Measurements from ENCODE around the gene HSD17B1.

HSD17B1 gene

GRCh38 chr17:42568341-42569111, 15.8 kb downstream of the HSD17B1 start:
- Histone ChIP-seq H3K27me3 (ENCODE audit: control insufficient read depth, insufficient read depth, low read length) (no peaks in the 10 kb centered on the region), H3K9me3 (ENCODE audit: control insufficient read depth, insufficient read depth, low read length) (no peaks in the 10 kb centered on the region), H3K4me1 (ENCODE audit: control insufficient read depth, insufficient read depth, low read length) (peaks cover 8% of the 10 kb centered on the region; the same call in 1 of the 2 replicates), H3K27ac (ENCODE audit: low read depth, low read length) (no peak overlapping the region), H3K36me3 (ENCODE audit: control insufficient read depth, insufficient read depth, low read length) (peaks cover 75% of the 10 kb centered on the region), H3K9ac (ENCODE audit: low read depth, low read length) (no peak overlapping the region), H3K4me3 (ENCODE audit: low read depth, low read length) (no peak overlapping the region)

GRCh38 chr17:42571435-42572225, 18.9 kb downstream of the HSD17B1 start:
- H3K4me1 ChIP-seq (ENCODE audit: control insufficient read depth, insufficient read depth, low read length) = 0 out of 2 replicates have a peak, but pooled peaks cover 3% of the 10 kb centered on the region
- H3K9me3 ChIP-seq (ENCODE audit: control insufficient read depth, insufficient read depth, low read length) = no peaks in the 10 kb centered on the region
- H3K9ac ChIP-seq (ENCODE audit: low read depth, low read length) = no peak overlapping the region
- peaks cover 76% of the 10 kb centered on the region for H3K36me3 ChIP-seq (ENCODE audit: control insufficient read depth, insufficient read depth, low read length)
- H3K4me3 ChIP-seq (ENCODE audit: low read depth, low read length) = no peak overlapping the region
- no peak overlapping the region for H3K27ac ChIP-seq (ENCODE audit: low read depth, low read length)
- no peaks in the 10 kb centered on the region for H3K27me3 ChIP-seq (ENCODE audit: control insufficient read depth, insufficient read depth, low read length)

- H3K9me3 ChIP-seq (ENCODE audit: control insufficient read depth, insufficient read depth, low read length) = no peaks in the 10 kb centered on the region
- H3K36me3 ChIP-seq (ENCODE audit: control insufficient read depth, insufficient read depth, low read length) = peaks cover 76% of the 10 kb centered on the region
- no peak overlapping the region for H3K9ac ChIP-seq (ENCODE audit: low read depth, low read length)
- H3K4me3 ChIP-seq (ENCODE audit: low read depth, low read length) = no peak overlapping the region
- H3K27me3 ChIP-seq (ENCODE audit: control insufficient read depth, insufficient read depth, low read length) = no peaks in the 10 kb centered on the region
- no peaks in the 10 kb centered on the region for H3K4me1 ChIP-seq (ENCODE audit: control insufficient read depth, insufficient read depth, low read length)
- H3K27ac ChIP-seq (ENCODE audit: low read depth, low read length) = no peak overlapping the region
Measured at GRCh38 chr17:42573095-42573494, 20.4 kb downstream of the HSD17B1 start.

- no peak overlapping the region for H3K9ac ChIP-seq (ENCODE audit: low read depth, low read length)
- no peak overlapping the region for H3K27ac ChIP-seq (ENCODE audit: low read depth, low read length)
- H3K4me3 ChIP-seq (ENCODE audit: low read depth, low read length) = no peak overlapping the region
- H3K4me1 ChIP-seq (ENCODE audit: control insufficient read depth, insufficient read depth, low read length) = peaks cover 3% of the 10 kb centered on the region
- no peaks in the 10 kb centered on the region for H3K9me3 ChIP-seq (ENCODE audit: control insufficient read depth, insufficient read depth, low read length)
- H3K27me3 ChIP-seq (ENCODE audit: control insufficient read depth, insufficient read depth, low read length) = no peaks in the 10 kb centered on the region
- H3K36me3 ChIP-seq (ENCODE audit: control insufficient read depth, insufficient read depth, low read length) = peaks cover 63% of the 10 kb centered on the region
Measured at GRCh38 chr17:42574463-42574862, 21.7 kb downstream of the HSD17B1 start.

GRCh38 chr17:42577140-42577531, 24.4 kb downstream of the HSD17B1 start:
- Histone ChIP-seq H3K4me3 (ENCODE audit: low read depth, low read length) (peak overlapping the region; percentile 76), H3K9me3 (ENCODE audit: control insufficient read depth, insufficient read depth, low read length) (no peaks in the 10 kb centered on the region), H3K9ac (ENCODE audit: low read depth, low read length) (peak overlapping the region; percentile 78), H3K4me1 (ENCODE audit: control insufficient read depth, insufficient read depth, low read length) (peaks cover 3% of the 10 kb centered on the region), H3K27ac (ENCODE audit: low read depth, low read length) (peak overlapping the region; percentile 83), H3K36me3 (ENCODE audit: control insufficient read depth, insufficient read depth, low read length) (peaks cover 59% of the 10 kb centered on the region), H3K27me3 (ENCODE audit: control insufficient read depth, insufficient read depth, low read length) (no peaks in the 10 kb centered on the region)

- no peaks in the 10 kb centered on the region for H3K9me3 ChIP-seq (ENCODE audit: control insufficient read depth, insufficient read depth, low read length)
- peaks cover 59% of the 10 kb centered on the region for H3K36me3 ChIP-seq (ENCODE audit: control insufficient read depth, insufficient read depth, low read length)
- H3K27ac ChIP-seq (ENCODE audit: low read depth, low read length) = peak within 1 kb of the TSS; percentile 83
- H3K27me3 ChIP-seq (ENCODE audit: control insufficient read depth, insufficient read depth, low read length) = no peaks in the 10 kb centered on the region
- H3K9ac ChIP-seq (ENCODE audit: low read depth, low read length) = peak within 1 kb of the TSS; percentile 78
- peaks cover 3% of the 10 kb centered on the region for H3K4me1 ChIP-seq (ENCODE audit: control insufficient read depth, insufficient read depth, low read length)
- peak within 1 kb of the TSS; percentile 76 for H3K4me3 ChIP-seq (ENCODE audit: low read depth, low read length)
Measured at GRCh38 chr17:42577532-42578281, 25.0 kb downstream of the HSD17B1 start, which contains the start of gene PSMC3IP. PSMC3IP (minus strand) TSS chr17:42577729; CDS start chr17:42577686, 43 bp downstream.

GRCh38 chr17:42578282-42578869, 25.7 kb downstream of the HSD17B1 start:
- peak overlapping the region; percentile 52 for H3K9ac ChIP-seq (ENCODE audit: low read depth, low read length)
- no peaks in the 10 kb centered on the region for H3K9me3 ChIP-seq (ENCODE audit: control insufficient read depth, insufficient read depth, low read length)
- peaks cover 59% of the 10 kb centered on the region for H3K36me3 ChIP-seq (ENCODE audit: control insufficient read depth, insufficient read depth, low read length)
- no peaks in the 10 kb centered on the region for H3K27me3 ChIP-seq (ENCODE audit: control insufficient read depth, insufficient read depth, low read length)
- H3K27ac ChIP-seq (ENCODE audit: low read depth, low read length) = peak overlapping the region; percentile 77
- peak overlapping the region; percentile 76 for H3K4me3 ChIP-seq (ENCODE audit: low read depth, low read length)
- peaks cover 3% of the 10 kb centered on the region for H3K4me1 ChIP-seq (ENCODE audit: control insufficient read depth, insufficient read depth, low read length)

- no peak overlapping the region for H3K9ac ChIP-seq (ENCODE audit: low read depth, low read length)
- peaks cover 59% of the 10 kb centered on the region for H3K36me3 ChIP-seq (ENCODE audit: control insufficient read depth, insufficient read depth, low read length)
- H3K9me3 ChIP-seq (ENCODE audit: control insufficient read depth, insufficient read depth, low read length) = no peaks in the 10 kb centered on the region
- H3K4me1 ChIP-seq (ENCODE audit: control insufficient read depth, insufficient read depth, low read length) = peaks cover 3% of the 10 kb centered on the region
- no peak overlapping the region for H3K4me3 ChIP-seq (ENCODE audit: low read depth, low read length)
- no peak overlapping the region for H3K27ac ChIP-seq (ENCODE audit: low read depth, low read length)
- H3K27me3 ChIP-seq (ENCODE audit: control insufficient read depth, insufficient read depth, low read length) = no peaks in the 10 kb centered on the region
Measured at GRCh38 chr17:42579794-42580551, 27.2 kb downstream of the HSD17B1 start.

GRCh38 chr17:42581744-42582270, 29.1 kb downstream of the HSD17B1 start:
- no peak overlapping the region for H3K4me3 ChIP-seq (ENCODE audit: low read depth, low read length)
- H3K9ac ChIP-seq (ENCODE audit: low read depth, low read length) = no peak overlapping the region
- no peaks in the 10 kb centered on the region for H3K27me3 ChIP-seq (ENCODE audit: control insufficient read depth, insufficient read depth, low read length)
- no peaks in the 10 kb centered on the region for H3K9me3 ChIP-seq (ENCODE audit: control insufficient read depth, insufficient read depth, low read length)
- peaks cover 66% of the 10 kb centered on the region for H3K36me3 ChIP-seq (ENCODE audit: control insufficient read depth, insufficient read depth, low read length)
- H3K27ac ChIP-seq (ENCODE audit: low read depth, low read length) = no peak overlapping the region
- peaks cover 3% of the 10 kb centered on the region for H3K4me1 ChIP-seq (ENCODE audit: control insufficient read depth, insufficient read depth, low read length)

GRCh38 chr17:42584880-42585279, 32.2 kb downstream of the HSD17B1 start:
- no peaks in the 10 kb centered on the region for H3K9me3 ChIP-seq (ENCODE audit: control insufficient read depth, insufficient read depth, low read length)
- peaks cover 87% of the 10 kb centered on the region for H3K36me3 ChIP-seq (ENCODE audit: control insufficient read depth, insufficient read depth, low read length)
- H3K27me3 ChIP-seq (ENCODE audit: control insufficient read depth, insufficient read depth, low read length) = no peaks in the 10 kb centered on the region
- H3K4me3 ChIP-seq (ENCODE audit: low read depth, low read length) = no peak overlapping the region
- H3K9ac ChIP-seq (ENCODE audit: low read depth, low read length) = no peak overlapping the region
- H3K27ac ChIP-seq (ENCODE audit: low read depth, low read length) = no peak overlapping the region
- H3K4me1 ChIP-seq (ENCODE audit: control insufficient read depth, insufficient read depth, low read length) = no peaks in the 10 kb centered on the region
